OCI-LY3 (cell line): ENCODE data around the gene COPA.

Experiments used
- H2AFZ ChIP-seq: fragments of 200-600, 300-600 bp; shearing (Covaris generic); 2 replicates; pipeline ENCODE4 v1.6.0; 2014; ENCODE audit warnings: antibody characterized with exemption, low read depth, low read length
- H3K27ac ChIP-seq: fragments of 200-600, 300-600 bp; sonication (generic); 2 replicates; pipeline ENCODE4 v1.5.1; 2014; ENCODE audit warnings: mild to moderate bottlenecking, low read length, moderate library complexity, mixed read lengths
- H3K27me3 ChIP-seq: fragments of 200-600, 300-600 bp; sonication (generic); 2 replicates; pipeline ENCODE4 v1.6.1; 2014; ENCODE audit warnings: low read depth, low read length, mixed read lengths
- H3K36me3 ChIP-seq: fragments of 200-600, 300-600 bp; sonication (generic); replicated peaks from 2 replicates; pipeline ENCODE3; 2014; ENCODE audit warnings: low read depth, low read length, mixed read lengths
- H3K4me1 ChIP-seq: fragments of 300-600, 200-600 bp; sonication (generic); 2 replicates; pipeline ENCODE4 v1.6.1; 2014; ENCODE audit warnings: low read length, mixed read lengths
- H3K4me2 ChIP-seq: fragments of 200-600, 300-600 bp; sonication (generic); 2 replicates; pipeline ENCODE4 v1.6.1; 2014; ENCODE audit warnings: low read length, mixed read lengths
- H3K4me3 ChIP-seq: fragments of 300-600, 200-600 bp; sonication (generic); 2 replicates; pipeline ENCODE4 v1.5.1; 2014; ENCODE audit warnings: antibody characterized with exemption, mild to moderate bottlenecking, low read length, moderate library complexity
- H3K79me2 ChIP-seq: fragments of 300-600, 200-600 bp; shearing (Covaris generic); 2 replicates; pipeline ENCODE4 v1.6.1; 2014; ENCODE audit warnings: mild to moderate bottlenecking, low read length, mixed read lengths
- H3K9ac ChIP-seq: fragments of 300-600, 200-600 bp; shearing (Covaris generic); 2 replicates; pipeline ENCODE4 v1.6.0; 2014; ENCODE audit warnings: mild to moderate bottlenecking, low read length, moderate library complexity
- H3K9me3 ChIP-seq: fragments of 200-600, 300-600 bp; shearing (Covaris generic); 2 replicates; pipeline ENCODE4 v1.6.1; 2014; ENCODE audit warnings: low read length, mixed read lengths; ENCODE audit not compliant: insufficient read depth
- H4K20me1 ChIP-seq: fragments of 200-600, 300-600 bp; sonication (generic); 2 replicates; pipeline ENCODE4 v1.6.1; 2016; ENCODE audit warnings: low read length, mixed read lengths; ENCODE audit not compliant: insufficient read depth
- CTCF ChIP-seq: fragments of 200-600, 300-600 bp; sonication (generic); IDR thresholded peaks from 2 replicates; pipeline ENCODE4 v1.5.1; 2014; ENCODE audit warnings: antibody characterized with exemption, low read length, low read depth
- EZH2phosphoT487 ChIP-seq: fragments of 200-600 bp; shearing (Covaris generic); IDR thresholded peaks from 2 replicates; pipeline ENCODE4 v1.6.1; 2018; ENCODE audit warnings: antibody characterized with exemption, mixed run types, low read depth

COPA gene

GRCh38 chr1:160247053-160247452, 96.0 kb downstream of the COPA start:
- Histone ChIP-seq H3K79me2 (peaks cover 94% of the 10 kb centered on the region), H3K4me2 (no peak overlapping the region), H3K4me3 (no peak overlapping the region), H3K9me3 (no peaks in the 10 kb centered on the region), H3K27me3 (no peaks in the 10 kb centered on the region), H3K4me1 (no peaks in the 10 kb centered on the region), H2AFZ (no peak overlapping the region), H4K20me1 (peaks cover 45% of the 10 kb centered on the region), H3K27ac (no peak overlapping the region), H3K36me3 (peaks cover 28% of the 10 kb centered on the region), H3K9ac (no peak overlapping the region)
- TF ChIP-seq CTCF, result no peak
- no peak for TF ChIP-seq EZH2phosphoT487

- Histone ChIP-seq H3K36me3 (peaks cover 26% of the 10 kb centered on the region), H3K4me2 (no peak overlapping the region), H3K27me3 (no peaks in the 10 kb centered on the region), H4K20me1 (peaks cover 34% of the 10 kb centered on the region), H2AFZ (no peak overlapping the region), H3K4me1 (no peaks in the 10 kb centered on the region), H3K9me3 (no peaks in the 10 kb centered on the region), H3K4me3 (no peak overlapping the region), H3K9ac (no peak overlapping the region), H3K27ac (no peak overlapping the region), H3K79me2 (peaks cover 83% of the 10 kb centered on the region)
- TF ChIP-seq EZH2phosphoT487 (no peak), CTCF (no peak)
Observed at GRCh38 chr1:160245434-160245833, 97.6 kb downstream of the COPA start.

GRCh38 chr1:160244209-160244608, 98.8 kb downstream of the COPA start:
- no peak overlapping the region for H3K4me2 ChIP-seq
- H3K4me3 ChIP-seq, result no peak overlapping the region
- peaks cover 26% of the 10 kb centered on the region for H4K20me1 ChIP-seq
- no peaks in the 10 kb centered on the region for H3K4me1 ChIP-seq
- no peak overlapping the region for H2AFZ ChIP-seq
- H3K9me3 ChIP-seq, result no peaks in the 10 kb centered on the region
- H3K27ac ChIP-seq, result no peak overlapping the region
- H3K9ac ChIP-seq, result no peak overlapping the region
- peaks cover 36% of the 10 kb centered on the region for H3K36me3 ChIP-seq
- H3K27me3 ChIP-seq, result no peaks in the 10 kb centered on the region
- TF ChIP-seq CTCF, result no peak
- no peak for TF ChIP-seq EZH2phosphoT487
- peaks cover 71% of the 10 kb centered on the region for H3K79me2 ChIP-seq

GRCh38 chr1:160243767-160244166, 99.3 kb downstream of the COPA start:
- H3K4me1 ChIP-seq, result no peaks in the 10 kb centered on the region
- peaks cover 25% of the 10 kb centered on the region for H4K20me1 ChIP-seq
- H3K4me2 ChIP-seq, result no peak overlapping the region
- peaks cover 67% of the 10 kb centered on the region for H3K79me2 ChIP-seq
- no peak overlapping the region for H3K27ac ChIP-seq
- TF ChIP-seq EZH2phosphoT487, result no peak
- H3K36me3 ChIP-seq, result peaks cover 40% of the 10 kb centered on the region
- H3K9me3 ChIP-seq, result no peaks in the 10 kb centered on the region
- no peaks in the 10 kb centered on the region for H3K27me3 ChIP-seq
- H3K9ac ChIP-seq, result no peak overlapping the region
- no peak overlapping the region for H2AFZ ChIP-seq
- no peak overlapping the region for H3K4me3 ChIP-seq
